Keratinocyte (primary cell): ENCODE data around the gene ZBTB46. TPM values are rescaled to one million over a fixed set of nuclear protein-coding genes. Genes with fewer than 3 reads are reported as not detected.

Experiments used
- DNase-seq: peaks from one replicate; pipeline ENCODE4 v3.0.0-alpha.2; 2011; ENCODE audit warnings: low read depth, missing footprints, low spot score
- FAIRE-seq: peaks from 2 replicates; lab custom pipeline; 2011; peaks lifted over from hg19 to GRCh38; lab: Jason Lieb, UNC
- H2AFZ ChIP-seq: 2 replicates; pipeline ENCODE4 v1.6.0; 2012; ENCODE audit warnings: low read length, control low read depth, inconsistent platforms; ENCODE audit not compliant: control insufficient read depth
- H3K27ac ChIP-seq: 2 replicates; pipeline ENCODE4 v1.5.1; 2011; ENCODE audit warnings: low read length; ENCODE audit not compliant: control insufficient read depth, insufficient read depth
- H3K27me3 ChIP-seq: 3 replicates; pipeline ENCODE4 v1.6.0; 2011; ENCODE audit warnings: low read length; ENCODE audit not compliant: control insufficient read depth, insufficient read depth; ENCODE audit errors: extremely low read depth
- H3K36me3 ChIP-seq, 2 experiments: 2 replicates in 1 of 2; 3 replicates in 1 of 2; pipeline ENCODE4 v1.5.1; 2011; ENCODE audit warnings: low read length in 2 of 2, mild to moderate bottlenecking in 1 of 2; ENCODE audit not compliant: control insufficient read depth in 2 of 2, insufficient read depth in 2 of 2; ENCODE audit errors: extremely low read depth in 1 of 2
- H3K4me1 ChIP-seq: 3 replicates; pipeline ENCODE4 v1.5.1; 2011; ENCODE audit warnings: low read length; ENCODE audit not compliant: control insufficient read depth, insufficient read depth; ENCODE audit errors: extremely low read depth
- H3K4me2 ChIP-seq: 3 replicates; pipeline ENCODE4 v1.6.0; 2011; ENCODE audit warnings: low read depth, low read length; ENCODE audit not compliant: control insufficient read depth, insufficient read depth; ENCODE audit errors: extremely low read depth
- H3K4me3 ChIP-seq, 3 experiments: fragments of 200-600 bp in 1 of 3; sonication (generic) in 1 of 3; 2 replicates in 2 of 3; 3 replicates in 1 of 3; pipeline ENCODE4 v1.5.1; 2011 to 2016; ENCODE audit warnings: low read length in 3 of 3, mild to moderate bottlenecking in 3 of 3, control low read depth in 2 of 3, inconsistent platforms in 1 of 3, low read depth in 1 of 3, mixed read lengths in 1 of 3, mixed run types in 1 of 3, moderate library complexity in 1 of 3; ENCODE audit not compliant: control insufficient read depth in 2 of 3, insufficient read depth in 2 of 3; ENCODE audit errors: extremely low read depth in 1 of 3
- H3K79me2 ChIP-seq: 2 replicates; pipeline ENCODE4 v1.6.0; 2012; ENCODE audit warnings: low read length; ENCODE audit not compliant: control insufficient read depth, insufficient read depth
- H3K9ac ChIP-seq: 3 replicates; pipeline ENCODE4 v1.6.0; 2011; ENCODE audit warnings: low read length; ENCODE audit not compliant: control insufficient read depth, insufficient read depth; ENCODE audit errors: extremely low read depth
- H3K9me1 ChIP-seq: 3 replicates; pipeline ENCODE4 v1.6.0; 2011; ENCODE audit warnings: low read length; ENCODE audit not compliant: control insufficient read depth, insufficient read depth; ENCODE audit errors: extremely low read depth
- H3K9me3 ChIP-seq: 2 replicates; pipeline ENCODE4 v1.5.1; 2012; ENCODE audit warnings: low read depth, low read length; ENCODE audit not compliant: control insufficient read depth
- H4K20me1 ChIP-seq: 3 replicates; pipeline ENCODE4 v1.6.0; 2011; ENCODE audit warnings: low read length; ENCODE audit not compliant: control insufficient read depth, insufficient read depth; ENCODE audit errors: extremely low read depth
- CTCF ChIP-seq, 3 experiments: IDR thresholded peaks in 1 of 3; conservative IDR thresholded peaks in 1 of 3; optimal IDR thresholded peaks in 1 of 3; 2 replicates in 2 of 3; 3 replicates in 1 of 3; pipeline versions ENCODE3 to v1.5.1; 2011; ENCODE audit warnings: low read length in 3 of 3, mild to moderate bottlenecking in 3 of 3, moderate library complexity in 2 of 3, control low read depth in 1 of 3, inconsistent platforms in 1 of 3; ENCODE audit not compliant: insufficient read depth in 2 of 3; ENCODE audit errors: extremely low read depth in 1 of 3
- EZH2 ChIP-seq: IDR thresholded peaks from one replicate; pipeline ENCODE4 v1.6.1; 2012; ENCODE audit warnings: inconsistent platforms, mild to moderate bottlenecking, low read length, moderate library complexity
- dilution Hi-C: fragments of 300-500 bp; cut with MboI; formaldehyde crosslinking; loops from one replicate; pipeline ENCODE4 v1.7.0; 2020; ENCODE audit warnings: low sequenced_read_pairs; ENCODE audit not compliant: extremely low pct_ligation_motif_present
- polyA plus RNA-seq, 5 experiments: library from polyadenylated mRNA; depleted of rRNA in 3 of 5; stranded (reverse) in 3 of 5; stranded (forward) in 1 of 5; unstranded in 1 of 5; fragments of >200 nt; gene quantifications; 1 replicate in 1 of 5; 2 replicates in 3 of 5; 3 replicates in 1 of 5; pipeline versions ENCODE4 v1.2.1 to v1.2.3, GENCODE V29; 2011 to 2012; ENCODE audit warnings: missing spikeins in 2 of 5, low read depth in 1 of 5, low replicate concordance in 1 of 5

The ZBTB46 gene
- polyA plus RNA-seq, 1 donor (not counting 4 experiments of a cell fraction or from before 2014, with no cell fraction given): 0.12 TPM

- H3K27ac ChIP-seq: no peak overlapping the region
- no peaks in the 10 kb centered on the region for H3K79me2 ChIP-seq
- H3K27me3 ChIP-seq: peaks cover 10% of the 10 kb centered on the region
- no peaks in the 10 kb centered on the region for H3K9me3 ChIP-seq
- TF ChIP-seq EZH2 (no peak), CTCF (optimal IDR thresholded peaks at IDR 0.05 in 1 of 3, IDR thresholded peaks at IDR 0.05 in 1 of 3, conservative IDR thresholded peaks at IDR 0.05 in 1 of 3; ENCODE audit: extremely low read depth in 1 of 3, insufficient read depth in 2 of 3, low read length in 3 of 3) (no peak)
- H3K36me3 ChIP-seq: no peaks in the 10 kb centered on the region
- H3K4me2 ChIP-seq: no peak overlapping the region
- no peak for DNase-seq
- no peaks in the 10 kb centered on the region for H3K9me1 ChIP-seq
- no peak overlapping the region for H3K9ac ChIP-seq
- H2AFZ ChIP-seq: no peak overlapping the region
- H3K4me3 ChIP-seq: no peak overlapping the region
- no peaks in the 10 kb centered on the region for H4K20me1 ChIP-seq
- dilution Hi-C loops: no loop called here
- no peak for FAIRE-seq
- H3K4me1 ChIP-seq: no peaks in the 10 kb centered on the region
These were observed 38.2 kb downstream of the ZBTB46 start for GRCh38 chr20:63792866-63793265.

- H3K9me1 ChIP-seq: no peaks in the 10 kb centered on the region
- dilution Hi-C loops: no loop called here
- no peaks in the 10 kb centered on the region for H3K36me3 ChIP-seq
- no peaks in the 10 kb centered on the region for H4K20me1 ChIP-seq
- TF ChIP-seq CTCF (optimal IDR thresholded peaks at IDR 0.05 in 1 of 3, IDR thresholded peaks at IDR 0.05 in 1 of 3, conservative IDR thresholded peaks at IDR 0.05 in 1 of 3; ENCODE audit: extremely low read depth in 1 of 3, insufficient read depth in 2 of 3, low read length in 3 of 3): no peak
- TF ChIP-seq EZH2: no peak
- no peaks in the 10 kb centered on the region for H3K4me1 ChIP-seq
- no peak overlapping the region for H2AFZ ChIP-seq
- no peak overlapping the region for H3K27ac ChIP-seq
- no peaks in the 10 kb centered on the region for H3K9me3 ChIP-seq
- H3K79me2 ChIP-seq: no peaks in the 10 kb centered on the region
- no peak overlapping the region for H3K4me3 ChIP-seq
- H3K9ac ChIP-seq: no peak overlapping the region
- no peak overlapping the region for H3K4me2 ChIP-seq
- peaks cover 10% of the 10 kb centered on the region for H3K27me3 ChIP-seq
- DNase-seq (no peak), FAIRE-seq (no peak)
These were observed 39.4 kb downstream of the ZBTB46 start for GRCh38 chr20:63791497-63792156.
